Body of pancreas (tissue), 4 donors: Measurements from ENCODE around the gene NSF.
"Not testable (repeated sequence)": the region's sequence is repeated elsewhere in the genome, so short reads cannot be mapped to it uniquely, and the experiment has no call there.

Experiments used
- CTCF ChIP-seq, 7 experiments: fragments of 450-650 bp in 4 of 7; fragments of 200-600 bp in 3 of 7; sonication (generic) in 3 of 7; IDR thresholded peaks; one replicate each; pipeline ENCODE4 v1.5.1; 2016 to 2019; ENCODE audit warnings: antibody characterized with exemption in 7 of 7
- POLR2A ChIP-seq, 3 donors: fragments of 450-650 bp; IDR thresholded peaks; one replicate each; pipeline ENCODE4 v1.6.1; 2016; ENCODE audit warnings: antibody characterized with exemption in 3 of 3, mild to moderate bottlenecking in 2 of 3

- TF ChIP-seq CTCF, POLR2A (IDR thresholded peaks at IDR 0.05): not testable (repeated sequence)
Observed at GRCh38 chr17:46618975-46619374, 28.5 kb downstream of the NSF start.
